HL-60/S4 treated with retinoic acid at 250 ng/mL for 4 days and 3 days (cell line): ENCODE results near the gene ZSCAN32.

Experiments
- in situ Hi-C: fragments of 300-500 bp; cut with MboI; formaldehyde crosslinking; loops from 2 replicates; pipeline ENCODE4 v1.7.0; 2022; ENCODE audit warnings: low sequenced_read_pairs

The ZSCAN32 gene

GRCh38 chr16:3358871-3359270, 41.9 kb downstream of the ZSCAN32 start:
- in situ Hi-C loops, result no loop called here

- in situ Hi-C loops, result no loop called here
Observed at GRCh38 chr16:3356118-3356517, 44.7 kb downstream of the ZSCAN32 start.

GRCh38 chr16:3355589-3355988, 45.2 kb downstream of the ZSCAN32 start, which contains the start of gene OR2C1:
OR2C1 (plus strand) TSS chr16:3355889; CDS start chr16:3355941, 52 bp downstream.
- in situ Hi-C loops, result no loop called here

GRCh38 chr16:3349175-3349574, 51.6 kb downstream of the ZSCAN32 start:
- in situ Hi-C loops, result no loop called here

GRCh38 chr16:3348547-3349167, 52.1 kb downstream of the ZSCAN32 start:
- in situ Hi-C loops, result no loop called here

GRCh38 chr16:3347586-3347985, 53.2 kb downstream of the ZSCAN32 start:
- in situ Hi-C loops, result no loop called here

- in situ Hi-C loops, result no loop called here
Observed at GRCh38 chr16:3346041-3346440, 54.8 kb downstream of the ZSCAN32 start.
